Esophagus muscularis mucosa (tissue), 4 donors: Measurements from ENCODE around the gene FLNC. TPM values are rescaled to one million over a fixed set of nuclear protein-coding genes. Genes with fewer than 3 reads are reported as not detected.

Source experiments
- DNase-seq: peaks from one replicate; pipeline ENCODE4 v3.0.0-alpha.2; 2017; ENCODE audit errors: extremely low spot score
- H3K27ac ChIP-seq, 4 donors: fragments of 200-600 bp; sonication (generic); replicated peaks in 1 of 4; 1 replicate in 3 of 4; 2 replicates in 1 of 4; pipeline ENCODE4 v1.5.1; 2016 to 2019; ENCODE audit warnings: mild to moderate bottlenecking in 1 of 4
- H3K27me3 ChIP-seq, 4 donors: fragments of 200-600 bp; sonication (generic); one replicate each; pipeline versions ENCODE4 v1.5.1 to v1.6.0; 2016 to 2019
- H3K36me3 ChIP-seq, 4 donors: fragments of 200-600 bp; sonication (generic); one replicate each; pipeline ENCODE4 v1.5.1; 2016 to 2019
- H3K4me1 ChIP-seq, 4 donors: fragments of 200-600 bp; sonication (generic); one replicate each; pipeline ENCODE4 v1.5.1; 2016 to 2019
- H3K4me3 ChIP-seq, 4 donors: fragments of 200-600 bp; sonication (generic); 1 replicate in 2 of 4; 2 replicates in 2 of 4; pipeline ENCODE4 v1.5.1; 2016 to 2019; ENCODE audit warnings: mild to moderate bottlenecking in 4 of 4, moderate library complexity in 1 of 4
- H3K9me3 ChIP-seq, 4 donors: fragments of 200-600 bp; sonication (generic); 1 replicate in 3 of 4; 2 replicates in 1 of 4; pipeline ENCODE4 v1.5.1; 2016 to 2019
- EP300 ChIP-seq: sonication (generic); formaldehyde crosslinking; IDR thresholded peaks from one replicate; pipeline ENCODE4 v1.6.1; 2017; ENCODE audit warnings: antibody characterized with exemption
- POLR2A ChIP-seq: fragments of 450-650 bp; IDR thresholded peaks from one replicate; pipeline ENCODE4 v1.6.1; 2017; ENCODE audit warnings: antibody characterized with exemption, moderate library complexity, mild to moderate bottlenecking, low read depth
- POLR2AphosphoS5 ChIP-seq, 2 donors: sonication (generic); formaldehyde crosslinking; IDR thresholded peaks; one replicate each; pipeline ENCODE4 v1.6.1; 2017; ENCODE audit warnings: antibody characterized with exemption in 2 of 2
- WGBS: methylation state at CpG from one replicate; pipeline ENCODE4 v1.1.5; 2018; 5-methylcytosine and 5-hydroxymethylcytosine counted together
- intact Hi-C: fragments of 100-400 bp; cut with DNase I; formaldehyde crosslinking; loops from one replicate; pipeline ENCODE4 v1.15.1; 2023
- total RNA-seq, 4 donors: library from RNA; depleted of rRNA; stranded (reverse); fragments of >200 nt; gene quantifications; one replicate each; pipeline versions ENCODE4 v1.1.0 to v1.2.1, GENCODE V29; 2016
- TF ChIP-seq, protein P1 (sequence below), 3 experiments: fragments of 200-600 bp in 2 of 3; fragments of 450-650 bp in 1 of 3; sonication (generic) in 2 of 3; IDR thresholded peaks; one replicate each; pipeline ENCODE4 v1.5.1; 2017 to 2019; ENCODE audit warnings: antibody characterized with exemption in 3 of 3, mild to moderate bottlenecking in 2 of 3, moderate library complexity in 1 of 3

Gene FLNC
- total RNA-seq, 4 donors from 2014 or later = 391 to 932 (median 533) TPM

DNA sequence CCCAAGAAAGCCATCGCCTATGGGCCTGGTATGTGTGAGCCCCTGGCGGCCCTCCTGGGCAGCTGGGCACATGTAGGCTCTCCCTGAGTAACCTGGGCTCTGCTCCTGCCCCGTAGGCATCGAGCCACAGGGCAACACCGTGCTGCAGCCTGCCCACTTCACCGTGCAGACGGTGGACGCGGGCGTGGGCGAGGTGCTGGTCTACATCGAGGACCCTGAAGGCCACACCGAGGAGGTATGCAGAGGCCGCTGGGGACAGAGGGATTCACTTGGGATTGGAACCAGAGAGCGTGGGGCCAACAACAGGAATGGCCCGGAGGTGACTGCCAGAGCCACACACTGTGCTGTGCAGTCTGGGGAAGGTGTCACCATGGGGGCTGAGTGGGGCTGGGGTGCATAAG lies 7.3 kb downstream of the FLNC start:
- 88% methylated on average over 14 of the region's 16 CpGs for WGBS
- Histone ChIP-seq H3K27me3 (no peaks in the 10 kb centered on the region), H3K36me3 (peaks cover 34 to 78% (median 76%) of the 10 kb centered on the region in 4 donors), H3K27ac (peak overlapping the region; percentile 97 to 99 (median 98)), H3K4me1 (peaks cover 39 to 69% (median 60%) of the 10 kb centered on the region in 4 donors), H3K4me3 (no peak overlapping the region), H3K9me3 (no peaks in the 10 kb centered on the region)
- intact Hi-C loops = no loop called here
- TF ChIP-seq POLR2A (no peak), POLR2AphosphoS5 (IDR thresholded peaks at IDR 0.05) (peak in 1 of 2 donors; percentile 7)
- DNase-seq = no peak

DNA sequence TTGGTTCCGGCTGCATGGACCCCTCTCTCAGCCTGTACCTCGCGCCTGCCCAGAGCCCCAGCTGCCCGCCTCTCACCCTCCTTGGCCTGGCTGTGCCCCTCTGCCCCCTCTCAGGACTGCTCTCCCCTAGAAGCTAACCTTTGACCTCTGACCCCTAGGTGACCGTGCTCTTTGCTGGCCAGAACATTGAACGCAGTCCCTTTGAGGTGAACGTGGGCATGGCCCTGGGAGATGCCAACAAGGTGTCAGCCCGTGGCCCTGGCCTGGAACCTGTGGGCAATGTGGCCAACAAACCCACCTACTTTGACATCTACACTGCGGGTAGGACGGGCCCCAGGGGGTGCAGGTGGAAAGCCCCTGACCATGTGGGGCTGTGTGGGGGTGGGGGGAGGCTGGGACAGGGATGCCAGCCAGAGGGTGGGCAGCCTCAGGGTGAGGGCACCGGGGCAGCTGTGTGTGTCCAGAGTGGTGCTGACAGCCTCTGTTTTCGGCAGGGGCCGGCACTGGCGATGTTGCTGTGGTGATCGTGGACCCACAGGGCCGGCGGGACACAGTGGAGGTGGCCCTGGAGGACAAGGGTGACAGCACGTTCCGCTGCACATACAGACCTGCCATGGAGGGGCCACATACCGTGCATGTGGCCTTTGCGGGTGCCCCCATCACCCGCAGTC lies 8.0 kb downstream of the FLNC start:
- 86% methylated on average over 14 of the region's 22 CpGs for WGBS
- Histone ChIP-seq H3K36me3 (peaks cover 42 to 85% (median 84%) of the 10 kb centered on the region in 4 donors), H3K27ac (peak overlapping the region; percentile 97 to 99 (median 98)), H3K27me3 (no peaks in the 10 kb centered on the region), H3K9me3 (no peaks in the 10 kb centered on the region), H3K4me1 (peaks cover 32 to 62% (median 53%) of the 10 kb centered on the region in 4 donors), H3K4me3 (no peak overlapping the region)
- DNase-seq = no peak
- intact Hi-C loops = no loop called here
- no peak for TF ChIP-seq EP300
- TF ChIP-seq POLR2AphosphoS5 (IDR thresholded peaks at IDR 0.05) = peak in 1 of 2 donors; percentile 17

DNA sequence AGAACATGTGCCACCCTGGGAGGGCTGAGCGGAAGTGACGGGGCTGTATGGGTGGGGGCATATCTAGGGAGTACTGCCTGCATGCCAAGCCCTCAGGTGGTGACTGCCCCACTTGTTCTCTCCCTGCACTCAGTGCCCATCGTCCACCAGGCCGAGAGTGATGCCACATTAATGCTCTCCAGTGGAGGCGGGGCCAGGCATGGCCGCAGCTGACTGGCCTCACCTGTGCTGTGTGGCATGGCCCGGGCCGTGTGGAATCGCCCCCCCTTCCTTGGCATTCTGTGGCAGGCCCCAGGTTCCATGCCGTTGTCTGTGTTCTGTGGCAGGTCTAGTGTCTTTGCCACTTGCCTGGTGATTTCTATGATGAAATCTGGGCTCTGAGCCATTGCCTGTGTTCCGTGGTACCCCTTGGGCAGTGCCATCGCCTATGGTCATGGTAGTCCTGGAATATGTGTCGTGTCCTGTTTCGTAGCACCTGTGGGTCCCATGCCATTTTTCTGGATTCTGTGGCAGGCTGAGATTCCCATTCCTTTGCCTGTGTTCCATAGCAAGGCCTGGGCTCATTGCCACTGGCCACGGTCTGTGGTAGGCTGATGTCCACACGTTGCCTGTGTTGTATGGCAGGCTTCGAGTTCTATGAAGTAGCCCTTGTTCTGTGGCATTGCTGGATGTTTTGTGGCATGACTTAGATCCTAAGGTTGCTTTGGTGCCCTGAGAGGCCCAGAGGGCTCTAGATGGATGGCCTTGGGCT lies 8.9 kb downstream of the FLNC start:
- Histone ChIP-seq H3K27ac (peak overlapping the region; percentile 97 to 99 (median 98)), H3K36me3 (peaks cover 50 to 94% (median 93%) of the 10 kb centered on the region in 4 donors), H3K9me3 (no peaks in the 10 kb centered on the region), H3K4me1 (peaks cover 23 to 53% (median 44%) of the 10 kb centered on the region in 4 donors), H3K4me3 (no peak overlapping the region), H3K27me3 (no peaks in the 10 kb centered on the region)
- intact Hi-C loops = no loop called here
- no peak for TF ChIP-seq POLR2AphosphoS5 (IDR thresholded peaks at IDR 0.05)
- TF ChIP-seq POLR2A = no peak
- TF ChIP-seq, protein P1, sequence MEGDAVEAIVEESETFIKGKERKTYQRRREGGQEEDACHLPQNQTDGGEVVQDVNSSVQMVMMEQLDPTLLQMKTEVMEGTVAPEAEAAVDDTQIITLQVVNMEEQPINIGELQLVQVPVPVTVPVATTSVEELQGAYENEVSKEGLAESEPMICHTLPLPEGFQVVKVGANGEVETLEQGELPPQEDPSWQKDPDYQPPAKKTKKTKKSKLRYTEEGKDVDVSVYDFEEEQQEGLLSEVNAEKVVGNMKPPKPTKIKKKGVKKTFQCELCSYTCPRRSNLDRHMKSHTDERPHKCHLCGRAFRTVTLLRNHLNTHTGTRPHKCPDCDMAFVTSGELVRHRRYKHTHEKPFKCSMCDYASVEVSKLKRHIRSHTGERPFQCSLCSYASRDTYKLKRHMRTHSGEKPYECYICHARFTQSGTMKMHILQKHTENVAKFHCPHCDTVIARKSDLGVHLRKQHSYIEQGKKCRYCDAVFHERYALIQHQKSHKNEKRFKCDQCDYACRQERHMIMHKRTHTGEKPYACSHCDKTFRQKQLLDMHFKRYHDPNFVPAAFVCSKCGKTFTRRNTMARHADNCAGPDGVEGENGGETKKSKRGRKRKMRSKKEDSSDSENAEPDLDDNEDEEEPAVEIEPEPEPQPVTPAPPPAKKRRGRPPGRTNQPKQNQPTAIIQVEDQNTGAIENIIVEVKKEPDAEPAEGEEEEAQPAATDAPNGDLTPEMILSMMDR (IDR thresholded peaks at IDR 0.05) = no peak
- no peak for DNase-seq
- WGBS = 77% methylated on average over 17 of the region's 17 CpGs

DNA sequence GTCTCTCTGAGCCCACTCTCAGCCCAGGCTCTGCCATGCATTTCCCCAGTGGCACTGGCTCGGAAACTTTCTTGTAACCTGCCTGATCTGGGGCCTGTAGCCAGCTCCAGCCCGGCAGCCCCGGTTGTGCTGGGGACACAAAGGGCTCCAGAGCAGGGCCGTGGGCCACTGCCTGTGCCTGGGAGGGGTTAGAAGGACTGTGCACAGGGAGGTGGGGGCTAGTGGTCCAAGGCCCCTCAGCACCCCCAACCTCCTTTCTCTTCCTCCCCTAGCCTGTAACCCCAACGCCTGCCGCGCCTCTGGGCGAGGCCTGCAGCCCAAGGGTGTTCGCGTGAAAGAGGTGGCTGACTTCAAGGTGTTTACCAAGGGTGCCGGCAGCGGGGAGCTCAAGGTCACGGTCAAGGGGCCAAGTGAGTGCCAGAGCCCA lies 9.6 kb downstream of the FLNC start:
- Histone ChIP-seq H3K36me3 (peaks cover 56 to 99% (median 99%) of the 10 kb centered on the region in 4 donors), H3K4me1 (peaks cover 22 to 47% (median 38%) of the 10 kb centered on the region in 4 donors), H3K4me3 (no peak overlapping the region), H3K9me3 (no peaks in the 10 kb centered on the region), H3K27me3 (no peaks in the 10 kb centered on the region), H3K27ac (peak overlapping the region; percentile 97 to 99 (median 98))
- WGBS = 83% methylated on average over 1 of the region's 13 CpGs
- TF ChIP-seq POLR2A (no peak), EP300 (no peak), POLR2AphosphoS5 (IDR thresholded peaks at IDR 0.05) (no peak)
- TF ChIP-seq, protein P1 (IDR thresholded peaks at IDR 0.05) = no peak
- no peak for DNase-seq
- intact Hi-C loops = no loop called here

DNA sequence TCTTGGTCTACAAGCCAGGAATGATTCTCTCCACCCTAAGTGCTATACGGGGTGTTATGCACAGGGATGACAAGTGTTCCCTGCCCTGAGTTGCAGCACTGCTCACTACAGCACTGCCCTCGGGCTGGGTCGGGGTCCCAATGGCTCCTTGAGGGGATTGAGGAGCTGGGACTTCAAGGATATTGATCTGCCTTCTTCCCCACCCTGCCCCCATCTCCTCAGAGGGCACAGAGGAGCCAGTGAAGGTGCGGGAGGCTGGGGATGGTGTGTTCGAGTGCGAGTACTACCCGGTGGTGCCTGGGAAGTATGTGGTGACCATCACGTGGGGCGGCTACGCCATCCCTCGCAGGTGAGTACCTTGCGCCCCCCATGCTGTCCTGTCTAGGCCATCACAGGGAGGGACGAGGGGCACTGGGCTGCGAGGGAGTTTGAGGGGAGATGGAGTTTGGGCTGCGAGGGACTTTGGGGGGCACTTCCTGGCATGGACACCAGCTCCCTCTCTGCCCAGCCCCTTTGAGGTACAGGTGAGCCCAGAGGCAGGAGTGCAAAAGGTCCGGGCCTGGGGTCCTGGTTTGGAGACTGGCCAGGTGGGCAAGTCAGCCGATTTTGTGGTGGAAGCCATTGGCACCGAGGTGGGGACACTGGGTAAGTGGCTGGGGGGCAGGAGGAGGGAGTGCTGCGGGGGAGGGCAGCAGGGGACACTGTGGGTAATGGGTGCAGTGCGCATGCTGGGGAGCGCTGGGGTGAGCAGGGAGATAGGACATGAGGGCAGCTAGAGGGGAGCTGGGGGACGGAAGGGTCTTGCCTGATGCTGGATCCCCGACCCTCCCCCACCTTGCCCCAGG lies 10.3 kb downstream of the FLNC start:
- no peak overlapping the region for H3K4me3 ChIP-seq
- H3K36me3 ChIP-seq = peaks cover 59 to 100% (median 99%) of the 10 kb centered on the region in 4 donors
- peaks cover 15 to 39% (median 30%) of the 10 kb centered on the region in 4 donors for H3K4me1 ChIP-seq
- no peak for DNase-seq
- TF ChIP-seq, protein P1 (IDR thresholded peaks at IDR 0.05) = no peak
- TF ChIP-seq POLR2A (no peak), EP300 (no peak), POLR2AphosphoS5 (IDR thresholded peaks at IDR 0.05) (no peak)
- 90% methylated on average over 17 of the region's 23 CpGs for WGBS
- H3K27me3 ChIP-seq = no peaks in the 10 kb centered on the region
- intact Hi-C loops = no loop called here
- peak overlapping the region; percentile 64 to 98 (median 97) for H3K27ac ChIP-seq
- no peaks in the 10 kb centered on the region for H3K9me3 ChIP-seq
